NCI-H526 treated with DMSO at 0.1 percent for 48 hours (cell line): ENCODE measurements around the gene WFDC5.
A peak's percentile ranks its signal among the peaks of the same experiment; 100 is the strongest.

ENCODE experiments used
- DNase-seq: peaks from one replicate; lab custom pipeline; 2025; lab: John Stamatoyannopoulos, UW

Gene WFDC5

GRCh38 chr20:45087814-45088213 lies 27.2 kb downstream of the WFDC5 start:
- DNase-seq = no peak

- no peak for DNase-seq
Measured at GRCh38 chr20:45087097-45087790, 27.7 kb downstream of the WFDC5 start.

- no peak for DNase-seq
Measured at GRCh38 chr20:45085867-45086266, 29.1 kb downstream of the WFDC5 start.

GRCh38 chr20:45085289-45085688 lies 29.7 kb downstream of the WFDC5 start:
- DNase-seq = no peak

GRCh38 chr20:45083127-45083526 lies 31.8 kb downstream of the WFDC5 start:
- DNase-seq = no peak

GRCh38 chr20:45082468-45082867 lies 32.5 kb downstream of the WFDC5 start:
- DNase-seq = peak; percentile 7

GRCh38 chr20:45080867-45081624 lies 33.9 kb downstream of the WFDC5 start:
- peak; percentile 11 for DNase-seq

- DNase-seq = no peak
Measured at GRCh38 chr20:45077559-45077958, 37.4 kb downstream of the WFDC5 start.

- no peak for DNase-seq
Measured at GRCh38 chr20:45073221-45073620, 41.8 kb downstream of the WFDC5 start.

GRCh38 chr20:45072066-45072465 lies 42.9 kb downstream of the WFDC5 start:
- DNase-seq = no peak

- no peak for DNase-seq
Measured at GRCh38 chr20:45070932-45071632, 43.9 kb downstream of the WFDC5 start.

- DNase-seq = no peak
Measured at GRCh38 chr20:45069261-45069660, 45.7 kb downstream of the WFDC5 start.

GRCh38 chr20:45067558-45067957 lies 47.4 kb downstream of the WFDC5 start:
- DNase-seq = no peak

GRCh38 chr20:45067087-45067486 lies 47.9 kb downstream of the WFDC5 start:
- no peak for DNase-seq

- DNase-seq = no peak
Measured at GRCh38 chr20:45066372-45066771, 48.6 kb downstream of the WFDC5 start.

- no peak for DNase-seq
Measured at GRCh38 chr20:45064812-45065211, 50.2 kb downstream of the WFDC5 start.

GRCh38 chr20:45063107-45063506 lies 51.9 kb downstream of the WFDC5 start:
- DNase-seq = peak; percentile 53

- no peak for DNase-seq
Measured at GRCh38 chr20:45061244-45061643, 53.7 kb downstream of the WFDC5 start.

- no peak for DNase-seq
Measured at GRCh38 chr20:45060294-45060693, 54.7 kb downstream of the WFDC5 start.
